ENCODE measurements around the gene ISCA2.

DNA sequence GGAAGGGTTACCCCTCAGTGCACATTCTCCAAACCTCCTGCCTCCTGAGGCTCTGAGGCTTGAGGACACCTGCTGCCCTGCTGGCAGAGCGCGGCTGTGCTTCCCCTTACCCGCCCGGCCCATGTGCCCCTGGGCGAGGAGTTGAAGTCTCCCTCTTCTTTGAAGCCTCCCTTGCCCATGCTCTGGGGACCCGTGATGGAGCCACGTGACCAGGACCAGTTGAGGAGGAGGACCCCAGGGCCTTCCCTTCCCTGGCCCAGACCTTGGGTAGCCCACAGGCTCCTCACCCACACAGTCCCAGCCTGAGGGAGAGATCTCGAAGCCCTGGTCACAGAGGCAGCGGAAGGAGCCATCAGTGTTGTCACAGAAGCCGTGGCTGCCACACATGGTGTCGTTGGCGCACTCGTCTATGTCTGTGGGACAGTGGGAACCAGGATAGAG lies 12.9 kb downstream of the ISCA2 start:
- TF ChIP-seq POLR2A (IDR thresholded peaks at IDR 0.05; ENCODE audit: low read depth, low read length) (no peak), POLR2AphosphoS5 (IDR thresholded peaks at IDR 0.05; ENCODE audit: low read depth, low read length) (no peak)
